GF-D8 (cell line): ENCODE data around the gene ARL8B.

Experiments
- DNase-seq: peaks from one replicate; lab custom pipeline; 2025; lab: John Stamatoyannopoulos, UW

Gene ARL8B

DNA sequence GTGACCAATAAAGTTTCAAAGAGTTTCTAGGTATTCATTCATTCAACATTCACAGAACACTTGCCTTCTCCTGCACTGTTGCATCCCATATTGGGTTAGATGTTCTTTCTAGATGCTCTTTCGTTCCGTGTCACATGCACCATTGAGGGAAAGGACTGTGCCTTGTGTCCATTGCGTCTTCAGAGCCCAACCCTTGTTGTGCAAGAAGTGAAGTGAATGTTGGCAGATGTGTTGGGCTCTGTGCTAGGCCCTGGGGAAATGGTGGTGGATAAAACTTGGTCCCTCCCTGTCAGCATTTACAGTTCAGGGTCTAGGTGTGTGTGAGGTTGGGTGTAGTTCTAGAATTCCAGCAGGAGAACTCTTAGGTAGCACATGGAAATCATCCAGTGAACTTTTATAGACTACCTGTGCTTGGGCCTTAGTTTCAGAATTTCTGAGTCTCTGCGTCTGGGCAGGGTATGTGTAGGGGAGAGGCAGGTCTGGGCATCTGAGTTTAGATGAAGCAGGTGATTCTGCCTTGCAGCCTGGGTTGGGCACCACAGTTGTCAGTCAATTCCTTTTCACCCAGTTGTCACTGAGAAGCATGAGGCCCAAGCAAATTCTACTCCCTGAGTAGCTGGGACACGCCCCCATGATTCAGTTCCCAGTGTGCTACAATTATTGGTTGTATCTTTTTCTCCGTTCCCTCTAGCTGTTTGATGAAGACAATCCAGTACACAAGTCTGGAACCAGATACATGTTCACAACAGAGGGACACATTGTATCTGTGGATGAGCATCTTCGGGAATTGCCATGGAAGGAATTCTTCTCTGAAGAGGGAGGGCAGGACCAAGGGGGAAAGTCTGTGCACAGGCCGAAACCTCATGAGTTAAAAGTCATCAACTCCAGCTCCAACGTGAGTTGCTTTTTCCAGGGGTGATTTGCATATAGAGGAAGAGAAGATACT is 90.8 kb downstream of the ARL8B start:
- no peak for DNase-seq

DNA sequence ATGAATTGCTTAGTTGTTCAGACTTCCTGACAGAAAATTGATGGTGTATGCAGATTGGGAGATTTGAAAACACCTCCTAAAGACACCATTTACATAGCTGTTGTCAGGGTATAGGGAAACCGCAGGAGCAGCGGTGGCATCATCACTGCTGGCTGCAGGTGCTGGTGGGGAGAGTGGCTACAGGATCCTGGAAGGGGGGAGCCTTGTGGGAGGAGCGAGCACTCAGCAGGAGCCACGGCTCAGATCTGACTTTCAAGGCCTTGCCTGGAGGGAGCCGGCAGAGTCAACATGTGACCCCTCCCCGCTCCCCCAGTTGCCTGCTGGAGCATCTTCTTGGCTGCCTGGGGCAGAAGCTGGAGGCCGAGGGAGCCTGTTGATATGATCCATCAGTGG is 91.5 kb downstream of the ARL8B start:
- no peak for DNase-seq

DNA sequence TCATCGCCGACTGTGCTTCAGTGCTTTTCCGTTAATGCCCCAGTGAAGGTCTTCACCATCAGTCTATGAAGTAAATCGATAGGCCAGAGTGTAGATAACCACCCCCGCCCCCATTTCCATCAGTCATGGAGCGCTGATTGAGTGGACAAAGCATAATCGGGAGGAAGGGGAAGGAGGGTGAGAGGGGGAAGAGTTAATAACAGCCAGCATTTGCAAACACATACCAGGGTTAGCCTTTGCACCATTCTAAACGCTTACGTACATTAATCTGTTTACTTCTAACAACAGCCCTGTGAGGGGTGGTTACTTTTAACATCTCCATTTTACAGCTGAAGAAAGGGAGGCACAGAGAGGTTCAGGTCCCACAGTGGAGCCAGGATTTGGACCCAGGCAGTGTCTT is 92.3 kb downstream of the ARL8B start:
- DNase-seq, result no peak

GRCh38 chr3:5217824-5218595 is 95.9 kb downstream of the ARL8B start:
- no peak for DNase-seq

DNA sequence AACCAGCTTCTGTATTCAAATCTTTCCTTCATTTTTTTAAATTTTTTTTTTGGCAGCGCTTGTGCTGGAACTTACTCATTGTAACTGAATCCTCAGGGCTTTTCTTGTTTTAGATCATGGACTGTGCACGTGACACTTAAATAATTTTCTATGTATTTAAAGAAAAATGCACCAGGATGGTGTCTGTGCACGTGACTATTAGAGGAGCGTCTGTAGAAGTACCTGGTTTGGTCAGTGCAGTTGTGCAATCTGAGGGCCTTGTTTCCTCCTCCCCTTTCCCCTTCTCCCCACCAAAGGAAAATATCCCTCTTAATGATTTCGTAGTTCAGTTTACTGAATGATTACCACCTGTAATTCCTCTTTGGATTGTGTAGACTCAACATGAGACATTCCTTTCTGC is 96.7 kb downstream of the ARL8B start:
- DNase-seq, result no peak

- DNase-seq, result no peak
Measured at GRCh38 chr3:5219216-5219615, 97.1 kb downstream of the ARL8B start.

DNA sequence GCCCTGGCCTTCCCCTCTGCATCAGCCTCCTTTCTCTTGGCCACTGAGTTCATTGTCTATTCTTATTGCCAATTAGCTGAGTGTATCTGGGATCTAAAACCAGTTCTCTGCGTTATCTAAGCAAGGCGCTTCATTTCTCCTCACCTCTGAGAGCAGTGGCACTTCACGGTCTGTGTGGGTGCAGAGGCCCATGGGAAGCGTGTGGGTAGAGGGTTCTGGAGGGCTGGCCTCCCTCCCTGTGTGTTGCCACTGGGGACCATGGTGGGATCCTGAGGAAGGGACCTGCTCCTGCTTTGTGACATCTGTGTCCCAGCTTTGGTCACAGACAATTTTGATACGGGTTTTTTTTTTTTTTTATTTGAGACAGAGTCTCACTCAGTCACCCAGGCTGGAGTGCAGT is 98.1 kb downstream of the ARL8B start:
- no peak for DNase-seq

- no peak for DNase-seq
Measured at GRCh38 chr3:5220667-5221431, 98.8 kb downstream of the ARL8B start.

GRCh38 chr3:5221701-5222100 is 99.6 kb downstream of the ARL8B start:
- DNase-seq, result no peak

- DNase-seq, result no peak
Measured at GRCh38 chr3:5222283-5223005, 100.4 kb downstream of the ARL8B start.

- DNase-seq, result no peak
Measured at GRCh38 chr3:5226783-5227182, 104.7 kb downstream of the ARL8B start.

- no peak for DNase-seq
Measured at GRCh38 chr3:5227812-5228211, 105.7 kb downstream of the ARL8B start.

GRCh38 chr3:5229414-5229813 is 107.3 kb downstream of the ARL8B start:
- no peak for DNase-seq
